ENCODE results near the gene EVA1C.

GRCh38 chr21:32377991-32378390 lies 34.5 kb upstream of the EVA1C start:
- TF ChIP-seq CTCF (IDR thresholded peaks at IDR 0.05; ENCODE audit: extremely low read depth in 1 of 2, insufficient read depth in 1 of 2, low read depth in 1 of 2, low read length in 2 of 2) (no peak), EZH2 (IDR thresholded peaks at IDR 0.05; ENCODE audit: borderline replicate concordance, low read depth, low read length, severe bottlenecking) (no peak), POLR2AphosphoS5 (IDR thresholded peaks at IDR 0.05; ENCODE audit: insufficient read depth, low read depth, low read length) (no peak), POLR2A (IDR thresholded peaks at IDR 0.05; ENCODE audit: low read depth, low read length) (no peak)

Data from endothelial cell of umbilical vein (primary cell).